Left hindlimb (tissue), 1 donor: ENCODE data around the gene PGA4.
"Not testable (repeated sequence)": the region's sequence is repeated elsewhere in the genome, so short reads cannot be mapped to it uniquely, and the experiment has no call there.

Experiments used
- DNase-seq: peaks from one replicate; pipeline ENCODE4 v3.0.0-alpha.2; 2018

Gene PGA4

GRCh38 chr11:61222047-61222446 is at the start of gene PGA4:
Gene PGA4 (plus strand): TSS chr11:61222347. CDS start chr11:61222401, 54 bp downstream.
- DNase-seq, result not testable (repeated sequence)

- no peak for DNase-seq
Observed at GRCh38 chr11:61172356-61172755, 49.8 kb upstream of the PGA4 start.

GRCh38 chr11:61172888-61173287 is 49.3 kb upstream of the PGA4 start:
- no peak for DNase-seq

GRCh38 chr11:61173456-61173855 is 48.7 kb upstream of the PGA4 start:
- DNase-seq, result no peak

GRCh38 chr11:61174273-61174672 is 47.9 kb upstream of the PGA4 start:
- no peak for DNase-seq

- DNase-seq, result no peak
Observed at GRCh38 chr11:61174949-61175348, 47.2 kb upstream of the PGA4 start.

- DNase-seq, result no peak
Observed at GRCh38 chr11:61176446-61176845, 45.7 kb upstream of the PGA4 start.

GRCh38 chr11:61180205-61180604 is 41.9 kb upstream of the PGA4 start:
- not testable (repeated sequence) for DNase-seq

GRCh38 chr11:61181489-61181888 is 40.7 kb upstream of the PGA4 start:
- DNase-seq, result no peak

GRCh38 chr11:61183645-61184044 is 38.5 kb upstream of the PGA4 start:
- DNase-seq, result no peak

- no peak for DNase-seq
Observed at GRCh38 chr11:61186504-61186903, 35.6 kb upstream of the PGA4 start.

- peak; percentile 62 for DNase-seq
Observed at GRCh38 chr11:61187505-61188130, 34.5 kb upstream of the PGA4 start.

GRCh38 chr11:61189933-61190332 is 32.2 kb upstream of the PGA4 start:
- DNase-seq, result no peak

- DNase-seq, result no peak
Observed at GRCh38 chr11:61193596-61193995, 28.6 kb upstream of the PGA4 start.

GRCh38 chr11:61194169-61194671 is 27.9 kb upstream of the PGA4 start:
- no peak for DNase-seq

GRCh38 chr11:61194981-61195695 is 27.0 kb upstream of the PGA4 start:
- DNase-seq, result no peak

GRCh38 chr11:61195719-61196118 is 26.4 kb upstream of the PGA4 start:
- no peak for DNase-seq

- DNase-seq, result no peak
Observed at GRCh38 chr11:61198361-61198760, 23.8 kb upstream of the PGA4 start.

- no peak for DNase-seq
Observed at GRCh38 chr11:61198948-61199523, 23.1 kb upstream of the PGA4 start.

- no peak for DNase-seq
Observed at GRCh38 chr11:61201476-61201875, 20.7 kb upstream of the PGA4 start.

- DNase-seq, result not testable (repeated sequence)
Observed at GRCh38 chr11:61202950-61203746, 19.0 kb upstream of the PGA4 start, which contains the start of gene PGA3. Gene PGA3 (plus strand): TSS chr11:61203515. CDS start chr11:61203565, 50 bp downstream.

- DNase-seq, result not testable (repeated sequence)
Observed at GRCh38 chr11:61203873-61204272, 18.3 kb upstream of the PGA4 start.

GRCh38 chr11:61204502-61205059 is 17.6 kb upstream of the PGA4 start:
- not testable (repeated sequence) for DNase-seq
